HEK293 (cell line): Measurements from ENCODE around the gene SFTPA1.
A peak's percentile ranks its signal among the peaks of the same experiment; 100 is the strongest.

Experiments
- CTCF ChIP-seq: fragments of 450-650 bp; formaldehyde crosslinking; IDR thresholded peaks from 2 replicates; pipeline ENCODE4 v1.5.1; 2016; ENCODE audit warnings: missing biosample characterization, missing genetic modification characterization
- PBX3 ChIP-seq: sonication (generic); formaldehyde crosslinking; IDR thresholded peaks from 2 replicates; pipeline ENCODE4 v1.8.1; 2022; ENCODE audit warnings: mild to moderate bottlenecking, moderate library complexity, missing genetic modification reagents
- ZNF155 ChIP-seq: fragments of 450-650 bp; formaldehyde crosslinking; IDR thresholded peaks from 2 replicates; pipeline ENCODE4 v1.5.1; 2016; ENCODE audit warnings: missing biosample characterization, missing genetic modification characterization
- ZNF157 ChIP-seq: fragments of 450-650 bp; formaldehyde crosslinking; IDR thresholded peaks from 2 replicates; pipeline ENCODE4 v1.5.1; 2016; ENCODE audit warnings: missing biosample characterization, missing genetic modification characterization
- ZNF274 ChIP-seq, 2 experiments: fragments of 200-500 bp in 1 of 2; fragments of 450-650 bp in 1 of 2; sonication (Bioruptor generic) in 1 of 2; formaldehyde crosslinking in 1 of 2; IDR thresholded peaks; 2 replicates each; pipeline versions ENCODE4 v1.5.1 to v1.6.1; 2014 to 2016; ENCODE audit warnings: borderline replicate concordance in 1 of 2, inconsistent platforms in 1 of 2, low read length in 1 of 2, missing biosample characterization in 1 of 2, missing genetic modification characterization in 1 of 2
- TF ChIP-seq, protein P1 (sequence below): fragments of 450-650 bp; formaldehyde crosslinking; IDR thresholded peaks from 2 replicates; pipeline ENCODE4 v1.5.1; 2017; ENCODE audit warnings: missing biosample characterization, missing genetic modification characterization

DNA sequence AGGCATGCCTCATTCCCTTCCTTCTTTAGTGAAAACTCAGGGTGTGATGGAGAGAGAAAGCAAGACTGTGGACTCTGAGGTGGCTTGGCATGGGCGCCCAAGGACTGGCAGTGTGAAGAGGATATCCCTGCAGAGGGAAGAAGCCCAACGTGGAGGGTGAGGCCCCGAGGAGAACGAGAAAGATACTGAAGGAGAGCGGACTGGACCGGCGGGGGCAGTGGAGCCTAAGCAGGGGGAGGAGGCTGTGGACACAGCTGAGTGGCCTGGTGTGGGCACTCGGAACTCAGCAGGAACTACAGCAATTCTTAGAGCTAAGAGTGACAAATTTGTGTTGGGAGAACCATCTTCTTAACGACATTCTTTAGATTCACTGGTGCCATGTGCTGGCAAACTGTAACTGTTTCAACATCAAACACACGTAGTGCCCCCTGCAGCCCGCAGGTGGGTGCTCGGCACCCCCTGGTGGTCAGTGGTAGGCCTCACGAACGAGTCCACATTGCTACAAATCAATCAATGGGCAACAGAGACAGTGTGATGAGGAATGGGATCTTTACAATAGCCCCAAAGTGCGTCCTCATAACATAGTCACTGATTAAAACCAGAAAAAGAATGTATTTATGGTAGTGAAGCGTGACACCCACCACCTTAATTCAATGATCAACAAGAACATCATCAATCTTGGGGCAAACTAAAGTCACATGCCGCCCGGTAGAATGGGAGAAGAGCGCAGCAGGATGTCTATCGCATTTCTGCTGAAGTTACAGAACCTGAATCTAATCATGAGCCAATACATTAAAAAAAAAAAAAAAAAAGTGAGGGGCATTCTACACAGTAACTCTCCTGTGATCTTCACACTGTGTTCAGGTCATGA lies 2.0 kb upstream of the SFTPA1 start:
- peak; percentile 60 for TF ChIP-seq CTCF
- no peak for TF ChIP-seq ZNF157 (tag by site-specific recombination)
- TF ChIP-seq, protein P1, sequence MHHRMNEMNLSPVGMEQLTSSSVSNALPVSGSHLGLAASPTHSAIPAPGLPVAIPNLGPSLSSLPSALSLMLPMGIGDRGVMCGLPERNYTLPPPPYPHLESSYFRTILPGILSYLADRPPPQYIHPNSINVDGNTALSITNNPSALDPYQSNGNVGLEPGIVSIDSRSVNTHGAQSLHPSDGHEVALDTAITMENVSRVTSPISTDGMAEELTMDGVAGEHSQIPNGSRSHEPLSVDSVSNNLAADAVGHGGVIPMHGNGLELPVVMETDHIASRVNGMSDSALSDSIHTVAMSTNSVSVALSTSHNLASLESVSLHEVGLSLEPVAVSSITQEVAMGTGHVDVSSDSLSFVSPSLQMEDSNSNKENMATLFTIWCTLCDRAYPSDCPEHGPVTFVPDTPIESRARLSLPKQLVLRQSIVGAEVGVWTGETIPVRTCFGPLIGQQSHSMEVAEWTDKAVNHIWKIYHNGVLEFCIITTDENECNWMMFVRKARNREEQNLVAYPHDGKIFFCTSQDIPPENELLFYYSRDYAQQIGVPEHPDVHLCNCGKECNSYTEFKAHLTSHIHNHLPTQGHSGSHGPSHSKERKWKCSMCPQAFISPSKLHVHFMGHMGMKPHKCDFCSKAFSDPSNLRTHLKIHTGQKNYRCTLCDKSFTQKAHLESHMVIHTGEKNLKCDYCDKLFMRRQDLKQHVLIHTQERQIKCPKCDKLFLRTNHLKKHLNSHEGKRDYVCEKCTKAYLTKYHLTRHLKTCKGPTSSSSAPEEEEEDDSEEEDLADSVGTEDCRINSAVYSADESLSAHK (tag by site-specific recombination) = no peak
- no peak for TF ChIP-seq ZNF155 (tag by site-specific recombination)
- no peak for TF ChIP-seq PBX3 (CRISPR knock-in tag)
- TF ChIP-seq ZNF274 (IDR thresholded peaks at IDR 0.05; ENCODE audit: low read length) = no peak
- TF ChIP-seq ZNF274 (tag by site-specific recombination; IDR thresholded peaks at IDR 0.05; ENCODE audit: borderline replicate concordance) = no peak
